ENCODE results near the gene SOX6. TPM values are rescaled to one million over a fixed set of nuclear protein-coding genes. Genes with fewer than 3 reads are reported as not detected.
"Not testable (repeated sequence)": the region's sequence is repeated elsewhere in the genome, so short reads cannot be mapped to it uniquely, and the experiment has no call there.

The SOX6 gene
- total and polyA plus RNA-seq, 9 donors = 10.9 to 26.5 (median 17.9) TPM

DNA sequence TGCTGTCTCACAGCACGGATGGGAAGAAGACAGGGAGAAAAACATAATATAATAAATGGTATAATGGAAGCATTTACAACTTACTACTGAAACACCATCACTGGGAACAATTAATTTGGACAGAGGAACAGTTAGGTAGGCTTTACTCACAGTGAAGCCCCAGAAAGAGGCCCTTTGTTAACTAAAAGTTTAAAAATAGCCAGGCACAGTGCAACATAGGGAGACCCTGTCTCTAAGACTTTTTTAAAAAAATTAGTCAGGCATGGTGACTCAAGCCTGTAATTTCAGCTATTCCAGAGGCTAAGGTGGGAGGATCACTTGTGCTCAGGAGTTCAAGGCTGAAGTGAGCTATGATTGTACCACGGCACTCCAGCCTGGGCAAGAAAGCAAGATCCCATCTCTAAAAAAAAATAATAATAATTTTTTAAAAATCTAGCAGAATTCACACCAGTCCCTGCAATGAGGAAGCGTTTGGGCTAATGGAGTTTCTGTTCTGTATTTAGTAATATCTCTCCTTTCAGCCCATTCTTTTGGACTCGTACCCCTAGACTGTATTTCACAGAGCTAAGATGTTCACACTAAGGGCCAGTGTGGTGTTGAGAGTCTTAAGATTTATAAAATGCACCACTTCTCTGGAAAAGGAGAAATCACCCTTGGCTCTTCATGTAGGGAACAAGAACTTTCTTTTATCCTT is 275.5 kb downstream of the SOX6 start:
- Histone ChIP-seq H3K4me3 (ENCODE audit: low read length) (no peak overlapping the region), H3K4me1 (ENCODE audit: control insufficient read depth, insufficient read depth, low read length) (peaks cover 4% of the 10 kb centered on the region), H3K9me3 (replicated peaks; ENCODE audit: control insufficient read depth, low read depth, low read length) (no peaks in the 10 kb centered on the region), H3K36me3 (ENCODE audit: control insufficient read depth, insufficient read depth, low read length) (no peaks in the 10 kb centered on the region), H3K27ac (ENCODE audit: low read length) (no peak overlapping the region), H3K27me3 (ENCODE audit: control insufficient read depth, insufficient read depth, low read length) (no peaks in the 10 kb centered on the region)
- no CpG with 5 or more reads among the region's 4 CpGs for WGBS (ENCODE audit: insufficient coverage)
- DNase-seq = no peak

DNA sequence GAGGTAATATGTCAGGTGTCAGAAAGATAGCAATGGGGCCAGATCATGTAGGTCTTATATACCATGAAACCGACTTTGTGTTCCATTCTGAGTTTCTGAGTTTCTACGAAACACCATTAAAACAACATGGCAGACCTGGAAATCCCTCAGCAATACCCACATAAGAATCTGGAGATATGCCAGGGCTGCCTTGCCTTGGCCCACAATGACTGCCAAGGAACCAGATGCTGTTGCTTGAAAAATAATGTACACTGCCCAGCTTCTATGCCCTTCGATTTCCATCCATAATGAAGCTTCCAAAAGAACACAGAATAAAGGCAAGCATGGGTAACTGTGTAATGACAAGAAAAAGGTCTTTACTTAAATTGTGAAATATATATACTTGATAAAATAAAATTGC is 277.4 kb downstream of the SOX6 start:
- H3K4me1 ChIP-seq (ENCODE audit: control insufficient read depth, insufficient read depth, low read length) = peaks cover 4% of the 10 kb centered on the region

DNA sequence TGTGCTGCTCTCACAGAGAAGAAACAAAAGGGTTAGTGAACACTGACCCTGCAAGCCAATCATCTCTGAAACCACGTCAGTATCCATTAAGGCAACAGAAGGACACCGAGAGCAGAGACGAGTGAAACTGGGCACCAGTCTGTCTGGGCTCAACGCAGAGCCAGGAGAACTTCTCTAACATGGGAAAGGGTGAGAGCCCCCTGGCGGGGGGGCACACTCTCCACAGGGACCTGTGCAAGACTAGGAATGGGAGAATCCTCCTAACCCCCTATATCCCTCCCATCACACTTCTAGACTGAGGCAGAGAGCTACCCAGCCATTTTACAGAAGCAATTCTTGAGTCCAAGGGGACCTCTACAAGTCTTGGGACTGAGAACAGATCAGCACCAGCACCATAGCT is 285.8 kb downstream of the SOX6 start:
- Histone ChIP-seq H3K36me3 (ENCODE audit: control insufficient read depth, insufficient read depth, low read length) (no peaks in the 10 kb centered on the region), H3K27ac (ENCODE audit: low read length) (no peak overlapping the region), H3K4me3 (ENCODE audit: low read length) (no peak overlapping the region), H3K9me3 (replicated peaks; ENCODE audit: control insufficient read depth, low read depth, low read length) (no peaks in the 10 kb centered on the region), H3K4me1 (ENCODE audit: control insufficient read depth, insufficient read depth, low read length) (no peaks in the 10 kb centered on the region), H3K27me3 (ENCODE audit: control insufficient read depth, insufficient read depth, low read length) (no peaks in the 10 kb centered on the region)
- no peak for DNase-seq
- WGBS (ENCODE audit: insufficient coverage) = 93% methylated on average over 2 of the region's 5 CpGs

More for the DNA sequence above, 277.4 kb downstream of the SOX6 start:
- WGBS (ENCODE audit: insufficient coverage) = no CpG with 5 or more reads among the region's 3 CpGs
- Histone ChIP-seq H3K36me3 (ENCODE audit: control insufficient read depth, insufficient read depth, low read length) (no peaks in the 10 kb centered on the region), H3K9me3 (replicated peaks; ENCODE audit: control insufficient read depth, low read depth, low read length) (no peaks in the 10 kb centered on the region), H3K4me3 (ENCODE audit: low read length) (no peak overlapping the region), H3K27me3 (ENCODE audit: control insufficient read depth, insufficient read depth, low read length) (no peaks in the 10 kb centered on the region), H3K27ac (ENCODE audit: low read length) (no peak overlapping the region)
- DNase-seq = no peak

DNA sequence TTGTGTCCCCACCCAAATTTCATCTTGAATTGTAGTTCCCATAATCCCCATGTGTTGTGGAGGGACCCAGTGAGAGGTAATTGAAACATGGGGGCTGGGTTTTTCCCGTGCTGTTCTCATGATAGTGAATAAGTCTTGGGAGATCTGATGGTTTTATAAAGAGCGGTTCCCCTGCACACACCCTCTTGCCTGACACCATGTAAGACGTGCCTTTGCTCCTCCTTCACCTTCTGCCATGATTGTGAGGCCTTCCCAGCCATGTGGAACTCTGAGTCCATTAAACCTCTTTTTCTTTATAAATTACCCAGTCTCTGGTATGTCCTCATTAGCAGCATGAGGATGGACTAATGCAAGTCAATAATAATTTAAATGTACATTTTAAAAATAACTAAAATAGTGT is 289.1 kb downstream of the SOX6 start:
- DNase-seq; H3K36me3 ChIP-seq (ENCODE audit: control insufficient read depth, insufficient read depth, low read length); H3K4me1 ChIP-seq (ENCODE audit: control insufficient read depth, insufficient read depth, low read length); H3K4me3 ChIP-seq (ENCODE audit: low read length); H3K9me3 ChIP-seq (replicated peaks; ENCODE audit: control insufficient read depth, low read depth, low read length); H3K27ac ChIP-seq (ENCODE audit: low read length); H3K27me3 ChIP-seq (ENCODE audit: control insufficient read depth, insufficient read depth, low read length): not testable (repeated sequence)
- WGBS (ENCODE audit: insufficient coverage) = no CpG with 5 or more reads among the region's 3 CpGs

DNA sequence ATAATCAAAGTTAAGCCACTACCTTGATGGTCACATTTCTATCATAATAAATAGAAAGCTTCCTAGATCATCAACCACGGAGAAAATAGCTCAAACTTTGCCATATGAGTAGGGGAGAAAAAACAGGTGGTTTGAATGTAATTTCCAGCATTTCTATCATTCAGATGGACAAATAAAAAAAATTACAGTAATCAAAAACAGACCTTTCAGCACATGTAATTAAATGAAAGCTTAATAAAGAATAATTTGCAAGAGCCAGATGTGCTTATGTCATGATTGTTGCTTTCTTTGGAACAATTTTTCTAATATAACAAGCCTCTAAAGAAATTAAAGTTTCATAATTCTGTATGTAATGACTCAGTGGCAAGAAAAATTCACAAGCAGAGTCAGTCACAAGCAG is 297.0 kb downstream of the SOX6 start:
- Histone ChIP-seq H3K4me3 (ENCODE audit: low read length) (no peak overlapping the region), H3K9me3 (replicated peaks; ENCODE audit: control insufficient read depth, low read depth, low read length) (peaks cover 3% of the 10 kb centered on the region), H3K27ac (ENCODE audit: low read length) (no peak overlapping the region), H3K36me3 (ENCODE audit: control insufficient read depth, insufficient read depth, low read length) (no peaks in the 10 kb centered on the region), H3K27me3 (ENCODE audit: control insufficient read depth, insufficient read depth, low read length) (no peaks in the 10 kb centered on the region), H3K4me1 (ENCODE audit: control insufficient read depth, insufficient read depth, low read length) (no peaks in the 10 kb centered on the region)
- no CpG with 5 or more reads among the region's 1 CpG for WGBS (ENCODE audit: insufficient coverage)
- DNase-seq = no peak

DNA sequence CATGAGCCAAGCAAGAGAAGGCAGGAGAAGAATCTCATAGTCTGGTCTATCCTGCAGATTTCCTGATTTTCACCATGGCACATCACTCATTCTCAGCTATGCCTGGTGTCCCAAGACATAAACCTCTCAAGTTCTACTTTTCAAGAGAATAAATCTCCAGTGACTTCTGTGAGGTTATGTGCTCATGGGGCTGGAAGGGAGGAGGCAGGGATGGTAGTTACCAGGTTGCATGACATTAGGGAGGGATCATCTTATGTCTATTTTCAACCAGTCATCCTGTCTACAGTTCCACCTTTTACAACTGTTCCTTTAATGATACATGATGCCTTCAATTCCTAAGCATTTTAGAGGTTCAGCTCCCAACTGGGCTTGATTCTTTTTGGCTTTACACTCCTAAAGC is 297.7 kb downstream of the SOX6 start:
- Histone ChIP-seq H3K27me3 (ENCODE audit: control insufficient read depth, insufficient read depth, low read length) (no peaks in the 10 kb centered on the region), H3K36me3 (ENCODE audit: control insufficient read depth, insufficient read depth, low read length) (no peaks in the 10 kb centered on the region), H3K9me3 (replicated peaks; ENCODE audit: control insufficient read depth, low read depth, low read length) (peaks cover 3% of the 10 kb centered on the region), H3K4me3 (ENCODE audit: low read length) (no peak overlapping the region), H3K4me1 (ENCODE audit: control insufficient read depth, insufficient read depth, low read length) (no peaks in the 10 kb centered on the region), H3K27ac (ENCODE audit: low read length) (no peak overlapping the region)
- no peak for DNase-seq

DNA sequence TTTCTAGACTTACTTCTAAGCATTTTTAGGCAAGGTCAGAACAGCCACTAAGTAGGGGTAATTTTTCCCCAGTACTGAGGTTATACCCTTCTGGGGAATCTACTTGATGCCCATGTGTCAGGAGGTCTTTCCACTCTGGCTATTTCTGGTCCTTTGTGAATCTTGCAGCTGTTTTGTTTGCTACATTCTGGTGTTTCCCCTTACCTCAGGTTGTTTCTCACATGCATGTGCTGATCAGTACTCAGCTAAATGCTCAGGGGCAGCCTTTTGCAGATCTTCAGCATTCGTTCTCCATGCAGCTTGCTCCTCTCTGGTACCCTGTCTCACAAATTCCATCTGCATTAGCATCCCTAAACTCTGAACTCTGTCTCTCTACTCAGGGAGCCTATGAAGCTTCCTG is 303.6 kb downstream of the SOX6 start:
- H3K27me3 ChIP-seq (ENCODE audit: control insufficient read depth, insufficient read depth, low read length) = no peaks in the 10 kb centered on the region
- DNase-seq = no peak
- no peak overlapping the region for H3K27ac ChIP-seq (ENCODE audit: low read length)
- H3K4me3 ChIP-seq (ENCODE audit: low read length) = no peak overlapping the region
- H3K36me3 ChIP-seq (ENCODE audit: control insufficient read depth, insufficient read depth, low read length) = peaks cover 4% of the 10 kb centered on the region
- 82% methylated on average over 1 of the region's 1 CpG for WGBS (ENCODE audit: insufficient coverage)
- H3K9me3 ChIP-seq (replicated peaks; ENCODE audit: control insufficient read depth, low read depth, low read length) = peaks cover 7% of the 10 kb centered on the region
- H3K4me1 ChIP-seq (ENCODE audit: control insufficient read depth, insufficient read depth, low read length) = no peaks in the 10 kb centered on the region

DNA sequence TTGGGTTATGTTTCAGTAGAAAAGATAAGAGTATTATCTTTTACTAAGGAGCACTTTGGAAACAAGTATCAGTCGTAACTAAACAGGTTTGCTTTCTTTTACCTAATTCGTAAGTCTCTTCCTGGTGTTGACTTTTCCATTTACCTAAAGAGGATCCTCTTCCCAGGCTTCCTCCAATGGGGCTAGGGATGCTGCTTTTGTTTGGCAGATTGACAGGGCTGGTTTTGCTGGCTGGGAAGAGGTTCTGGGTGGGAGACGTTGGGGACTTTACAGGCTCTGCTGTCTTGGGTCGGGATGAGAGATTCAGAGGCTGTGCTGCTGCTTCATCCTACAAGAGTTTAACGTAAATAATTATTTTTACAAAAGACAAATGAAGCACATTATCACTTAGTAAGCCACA is 306.7 kb downstream of the SOX6 start:
- Histone ChIP-seq H3K4me1 (ENCODE audit: control insufficient read depth, insufficient read depth, low read length) (no peaks in the 10 kb centered on the region), H3K4me3 (ENCODE audit: low read length) (no peak overlapping the region), H3K9me3 (replicated peaks; ENCODE audit: control insufficient read depth, low read depth, low read length) (peaks cover 7% of the 10 kb centered on the region), H3K27me3 (ENCODE audit: control insufficient read depth, insufficient read depth, low read length) (no peaks in the 10 kb centered on the region), H3K27ac (ENCODE audit: low read length) (no peak overlapping the region), H3K36me3 (ENCODE audit: control insufficient read depth, insufficient read depth, low read length) (peaks cover 16% of the 10 kb centered on the region)
- WGBS (ENCODE audit: insufficient coverage) = 0% methylated on average over 1 of the region's 5 CpGs
- DNase-seq = no peak

DNA sequence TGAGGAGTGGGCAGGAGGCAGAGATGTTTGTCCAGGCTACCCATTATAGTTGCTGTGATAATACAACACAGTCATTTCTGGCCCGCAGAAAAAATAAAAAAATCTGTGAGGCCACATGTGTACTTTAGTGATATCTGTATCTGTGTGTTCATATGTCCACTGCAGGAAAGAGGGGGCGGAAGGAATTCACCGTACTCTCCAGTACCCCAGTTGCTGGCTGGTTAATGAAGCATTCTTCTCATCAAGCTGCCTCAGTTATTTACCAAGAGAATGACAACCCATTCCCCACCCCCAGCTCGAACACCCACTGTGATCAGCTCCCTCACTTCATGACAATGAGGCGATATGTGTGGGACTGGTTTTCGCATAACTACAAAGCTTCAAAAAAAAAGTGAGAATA is 309.3 kb downstream of the SOX6 start:
- no peak for DNase-seq
- no peak overlapping the region for H3K4me3 ChIP-seq (ENCODE audit: low read length)
- no peaks in the 10 kb centered on the region for H3K4me1 ChIP-seq (ENCODE audit: control insufficient read depth, insufficient read depth, low read length)
- H3K9me3 ChIP-seq (replicated peaks; ENCODE audit: control insufficient read depth, low read depth, low read length) = peaks cover 1% of the 10 kb centered on the region
- peaks cover 12% of the 10 kb centered on the region for H3K36me3 ChIP-seq (ENCODE audit: control insufficient read depth, insufficient read depth, low read length)
- no CpG with 5 or more reads among the region's 6 CpGs for WGBS (ENCODE audit: insufficient coverage)
- H3K27me3 ChIP-seq (ENCODE audit: control insufficient read depth, insufficient read depth, low read length) = no peaks in the 10 kb centered on the region
- no peak overlapping the region for H3K27ac ChIP-seq (ENCODE audit: low read length)

DNA sequence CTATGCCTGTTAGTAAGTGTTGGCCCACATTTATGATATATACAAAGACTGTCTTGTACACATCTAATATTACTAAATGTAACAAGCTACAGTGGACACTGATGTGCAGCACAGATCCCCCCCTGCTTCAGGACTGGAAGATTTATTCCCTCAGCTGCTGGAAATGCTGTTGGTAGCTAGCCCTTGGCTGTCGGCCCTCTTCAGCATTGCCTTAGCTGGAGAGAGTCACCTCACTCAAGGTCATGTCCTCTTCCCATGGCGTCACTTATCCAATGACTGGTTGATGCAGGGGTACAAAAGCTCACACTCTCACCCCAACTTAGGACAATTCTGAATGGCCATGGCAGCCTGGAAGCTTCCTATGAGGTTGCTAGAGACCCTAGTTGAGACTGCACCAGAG is 312.7 kb downstream of the SOX6 start:
- Histone ChIP-seq H3K9me3 (replicated peaks; ENCODE audit: control insufficient read depth, low read depth, low read length) (no peaks in the 10 kb centered on the region), H3K27ac (ENCODE audit: low read length) (no peak overlapping the region), H3K4me3 (ENCODE audit: low read length) (no peak overlapping the region), H3K36me3 (ENCODE audit: control insufficient read depth, insufficient read depth, low read length) (peaks cover 12% of the 10 kb centered on the region), H3K27me3 (ENCODE audit: control insufficient read depth, insufficient read depth, low read length) (no peaks in the 10 kb centered on the region), H3K4me1 (ENCODE audit: control insufficient read depth, insufficient read depth, low read length) (no peaks in the 10 kb centered on the region)
- WGBS (ENCODE audit: insufficient coverage) = 80% methylated on average over 2 of the region's 2 CpGs
- DNase-seq = peak; percentile 47

DNA sequence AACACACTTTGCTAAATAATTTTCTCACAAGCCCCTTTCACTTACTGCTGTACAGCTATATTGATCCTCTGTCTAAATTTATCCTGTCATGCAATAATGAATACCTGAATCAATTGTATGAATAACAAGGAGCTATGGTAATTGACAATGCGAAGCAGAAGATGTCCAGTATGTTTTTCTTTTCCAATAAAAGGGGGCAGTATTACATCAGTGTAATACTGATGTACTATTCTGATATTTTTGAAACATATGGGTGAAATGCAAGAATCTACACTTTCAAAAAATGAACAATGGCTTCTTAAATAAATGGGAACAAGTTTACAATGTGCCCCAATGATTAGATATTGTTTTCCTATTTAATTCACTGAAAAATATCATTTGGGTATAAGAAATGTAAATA is 315.1 kb downstream of the SOX6 start:
- no CpG with 5 or more reads among the region's 1 CpG for WGBS (ENCODE audit: insufficient coverage)

More for the DNA sequence above, 315.1 kb downstream of the SOX6 start:
- no peak overlapping the region for H3K27ac ChIP-seq (ENCODE audit: low read length)
- H3K9me3 ChIP-seq (replicated peaks; ENCODE audit: control insufficient read depth, low read depth, low read length) = no peaks in the 10 kb centered on the region
- H3K4me1 ChIP-seq (ENCODE audit: control insufficient read depth, insufficient read depth, low read length) = no peaks in the 10 kb centered on the region
- H3K27me3 ChIP-seq (ENCODE audit: control insufficient read depth, insufficient read depth, low read length) = no peaks in the 10 kb centered on the region
- DNase-seq = no peak
- peaks cover 1% of the 10 kb centered on the region for H3K36me3 ChIP-seq (ENCODE audit: control insufficient read depth, insufficient read depth, low read length)
- H3K4me3 ChIP-seq (ENCODE audit: low read length) = no peak overlapping the region

All from muscle of leg (tissue), 11 donors.